Testis (tissue), 2 donors: ENCODE data around the gene KRT2.

ENCODE experiments used
- POLR2A ChIP-seq: fragments of 450-650 bp; IDR thresholded peaks from one replicate; pipeline ENCODE4 v1.6.1; 2017; ENCODE audit warnings: antibody characterized with exemption, mild to moderate bottlenecking, moderate library complexity
- TF ChIP-seq, protein P1 (sequence below), 3 experiments: fragments of 450-650 bp in 2 of 3; fragments of 200-600 bp in 1 of 3; sonication (generic) in 1 of 3; IDR thresholded peaks; one replicate each; pipeline ENCODE4 v1.5.1; 2016 to 2019; ENCODE audit warnings: antibody characterized with exemption in 3 of 3, mild to moderate bottlenecking in 2 of 3, moderate library complexity in 1 of 3

GRCh38 chr12:52686063-52686462 lies 34.1 kb upstream of the KRT2 start:
- TF ChIP-seq, protein P1, sequence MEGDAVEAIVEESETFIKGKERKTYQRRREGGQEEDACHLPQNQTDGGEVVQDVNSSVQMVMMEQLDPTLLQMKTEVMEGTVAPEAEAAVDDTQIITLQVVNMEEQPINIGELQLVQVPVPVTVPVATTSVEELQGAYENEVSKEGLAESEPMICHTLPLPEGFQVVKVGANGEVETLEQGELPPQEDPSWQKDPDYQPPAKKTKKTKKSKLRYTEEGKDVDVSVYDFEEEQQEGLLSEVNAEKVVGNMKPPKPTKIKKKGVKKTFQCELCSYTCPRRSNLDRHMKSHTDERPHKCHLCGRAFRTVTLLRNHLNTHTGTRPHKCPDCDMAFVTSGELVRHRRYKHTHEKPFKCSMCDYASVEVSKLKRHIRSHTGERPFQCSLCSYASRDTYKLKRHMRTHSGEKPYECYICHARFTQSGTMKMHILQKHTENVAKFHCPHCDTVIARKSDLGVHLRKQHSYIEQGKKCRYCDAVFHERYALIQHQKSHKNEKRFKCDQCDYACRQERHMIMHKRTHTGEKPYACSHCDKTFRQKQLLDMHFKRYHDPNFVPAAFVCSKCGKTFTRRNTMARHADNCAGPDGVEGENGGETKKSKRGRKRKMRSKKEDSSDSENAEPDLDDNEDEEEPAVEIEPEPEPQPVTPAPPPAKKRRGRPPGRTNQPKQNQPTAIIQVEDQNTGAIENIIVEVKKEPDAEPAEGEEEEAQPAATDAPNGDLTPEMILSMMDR (IDR thresholded peaks at IDR 0.05): no peak
- TF ChIP-seq POLR2A: no peak
